Measurements from ENCODE around the gene ZC3H7A.

ZC3H7A gene

GRCh38 chr16:11779074-11779473, 18.0 kb downstream of the ZC3H7A start:
- DNase-seq (ENCODE audit: low spot score) = no peak

GRCh38 chr16:11774065-11774626, 22.9 kb downstream of the ZC3H7A start:
- DNase-seq (ENCODE audit: low spot score) = no peak

- no peak for DNase-seq (ENCODE audit: low spot score)
Measured at GRCh38 chr16:11768849-11769248, 28.2 kb downstream of the ZC3H7A start.

GRCh38 chr16:11762431-11762830, 34.6 kb downstream of the ZC3H7A start:
- no peak for DNase-seq (ENCODE audit: low spot score)

- DNase-seq (ENCODE audit: low spot score) = no peak
Measured at GRCh38 chr16:11759997-11760396, 37.1 kb downstream of the ZC3H7A start.

- DNase-seq (ENCODE audit: low spot score) = no peak
Measured at GRCh38 chr16:11759163-11759834, 37.8 kb downstream of the ZC3H7A start.

- no peak for DNase-seq (ENCODE audit: low spot score)
Measured at GRCh38 chr16:11757671-11758545, 39.1 kb downstream of the ZC3H7A start.

- no peak for DNase-seq (ENCODE audit: low spot score)
Measured at GRCh38 chr16:11756248-11756647, 40.8 kb downstream of the ZC3H7A start.

GRCh38 chr16:11755022-11755760, 41.9 kb downstream of the ZC3H7A start:
- no peak for DNase-seq (ENCODE audit: low spot score)

GRCh38 chr16:11752856-11753255, 44.2 kb downstream of the ZC3H7A start:
- DNase-seq (ENCODE audit: low spot score) = no peak

GRCh38 chr16:11750056-11750455, 47.0 kb downstream of the ZC3H7A start:
- no peak for DNase-seq (ENCODE audit: low spot score)

- no peak for DNase-seq (ENCODE audit: low spot score)
Measured at GRCh38 chr16:11748404-11749254, 48.4 kb downstream of the ZC3H7A start.

GRCh38 chr16:11747949-11748403, 49.1 kb downstream of the ZC3H7A start:
- no peak for DNase-seq (ENCODE audit: low spot score)

- no peak for DNase-seq (ENCODE audit: low spot score)
Measured at GRCh38 chr16:11744075-11744470, 53.0 kb downstream of the ZC3H7A start.

- DNase-seq (ENCODE audit: low spot score) = no peak
Measured at GRCh38 chr16:11743308-11744074, 53.6 kb downstream of the ZC3H7A start.

- DNase-seq (ENCODE audit: low spot score) = peak; percentile 99
Measured at GRCh38 chr16:11742536-11743307, 54.3 kb downstream of the ZC3H7A start, which contains the start of gene TXNDC11. TSS of gene TXNDC11 (minus strand) at chr16:11742857. CDS start at chr16:11742730, 127 bp downstream.

- DNase-seq (ENCODE audit: low spot score) = no peak
Measured at GRCh38 chr16:11742093-11742535, 54.9 kb downstream of the ZC3H7A start.

GRCh38 chr16:11740567-11740966, 56.5 kb downstream of the ZC3H7A start:
- no peak for DNase-seq (ENCODE audit: low spot score)

- no peak for DNase-seq (ENCODE audit: low spot score)
Measured at GRCh38 chr16:11738742-11739544, 58.1 kb downstream of the ZC3H7A start.
